ENCODE results near the gene NRG3.

The NRG3 gene

GRCh38 chr10:82092111-82092510 lies 217.1 kb downstream of the NRG3 start:
- no peak for DNase-seq (ENCODE audit: low read depth)
- Histone ChIP-seq H3K9me3 (ENCODE audit: control insufficient read depth, low read length) (no peaks in the 10 kb centered on the region), H3K27me3 (replicated peaks; ENCODE audit: control insufficient read depth, insufficient read depth, low read length) (no peaks in the 10 kb centered on the region), H3K36me3 (ENCODE audit: control insufficient read depth, insufficient read depth, low read length, severe bottlenecking) (no peaks in the 10 kb centered on the region), H3K4me3 (ENCODE audit: low read length) (no peak overlapping the region), H3K4me1 (ENCODE audit: control insufficient read depth, insufficient read depth, low read length) (no peaks in the 10 kb centered on the region), H3K9ac (ENCODE audit: low read length) (no peak overlapping the region)

- no peaks in the 10 kb centered on the region for H3K36me3 ChIP-seq (ENCODE audit: control insufficient read depth, insufficient read depth, low read length, severe bottlenecking)
- no peaks in the 10 kb centered on the region for H3K4me1 ChIP-seq (ENCODE audit: control insufficient read depth, insufficient read depth, low read length)
- H3K9ac ChIP-seq (ENCODE audit: low read length): no peak overlapping the region
- DNase-seq (ENCODE audit: low read depth): no peak
- H3K27me3 ChIP-seq (replicated peaks; ENCODE audit: control insufficient read depth, insufficient read depth, low read length): no peaks in the 10 kb centered on the region
- H3K9me3 ChIP-seq (ENCODE audit: control insufficient read depth, low read length): no peaks in the 10 kb centered on the region
- no peak overlapping the region for H3K4me3 ChIP-seq (ENCODE audit: low read length)
These were observed 249.7 kb downstream of the NRG3 start for GRCh38 chr10:82124713-82125112.

GRCh38 chr10:82128527-82128926 lies 253.5 kb downstream of the NRG3 start:
- no peaks in the 10 kb centered on the region for H3K27me3 ChIP-seq (replicated peaks; ENCODE audit: control insufficient read depth, insufficient read depth, low read length)
- H3K36me3 ChIP-seq (ENCODE audit: control insufficient read depth, insufficient read depth, low read length, severe bottlenecking): no peaks in the 10 kb centered on the region
- no peak for DNase-seq (ENCODE audit: low read depth)
- no peaks in the 10 kb centered on the region for H3K4me1 ChIP-seq (ENCODE audit: control insufficient read depth, insufficient read depth, low read length)
- peaks cover 3% of the 10 kb centered on the region for H3K9me3 ChIP-seq (ENCODE audit: control insufficient read depth, low read length)
- no peak overlapping the region for H3K9ac ChIP-seq (ENCODE audit: low read length)
- no peak overlapping the region for H3K4me3 ChIP-seq (ENCODE audit: low read length)

- no peaks in the 10 kb centered on the region for H3K27me3 ChIP-seq (replicated peaks; ENCODE audit: control insufficient read depth, insufficient read depth, low read length)
- no peak overlapping the region for H3K4me3 ChIP-seq (ENCODE audit: low read length)
- H3K4me1 ChIP-seq (ENCODE audit: control insufficient read depth, insufficient read depth, low read length): no peaks in the 10 kb centered on the region
- no peaks in the 10 kb centered on the region for H3K36me3 ChIP-seq (ENCODE audit: control insufficient read depth, insufficient read depth, low read length, severe bottlenecking)
- H3K9ac ChIP-seq (ENCODE audit: low read length): no peak overlapping the region
- peaks cover under 1% of the 10 kb centered on the region for H3K9me3 ChIP-seq (ENCODE audit: control insufficient read depth, low read length)
- no peak for DNase-seq (ENCODE audit: low read depth)
These were observed 261.1 kb downstream of the NRG3 start for GRCh38 chr10:82136103-82136502.

- no peak overlapping the region for H3K4me3 ChIP-seq (ENCODE audit: low read length)
- no peaks in the 10 kb centered on the region for H3K4me1 ChIP-seq (ENCODE audit: control insufficient read depth, insufficient read depth, low read length)
- H3K9me3 ChIP-seq (ENCODE audit: control insufficient read depth, low read length): no peaks in the 10 kb centered on the region
- no peak overlapping the region for H3K9ac ChIP-seq (ENCODE audit: low read length)
- no peak for DNase-seq (ENCODE audit: low read depth)
- no peaks in the 10 kb centered on the region for H3K27me3 ChIP-seq (replicated peaks; ENCODE audit: control insufficient read depth, insufficient read depth, low read length)
- H3K36me3 ChIP-seq (ENCODE audit: control insufficient read depth, insufficient read depth, low read length, severe bottlenecking): no peaks in the 10 kb centered on the region
These were observed 269.2 kb downstream of the NRG3 start for GRCh38 chr10:82144153-82144552.

- Histone ChIP-seq H3K9me3 (ENCODE audit: control insufficient read depth, low read length) (no peaks in the 10 kb centered on the region), H3K4me1 (ENCODE audit: control insufficient read depth, insufficient read depth, low read length) (peaks cover 6% of the 10 kb centered on the region), H3K9ac (ENCODE audit: low read length) (no peak overlapping the region), H3K27me3 (replicated peaks; ENCODE audit: control insufficient read depth, insufficient read depth, low read length) (no peaks in the 10 kb centered on the region), H3K36me3 (ENCODE audit: control insufficient read depth, insufficient read depth, low read length, severe bottlenecking) (no peaks in the 10 kb centered on the region), H3K4me3 (ENCODE audit: low read length) (no peak overlapping the region)
- no peak for DNase-seq (ENCODE audit: low read depth)
These were observed 273.8 kb downstream of the NRG3 start for GRCh38 chr10:82148764-82149163.

- no peaks in the 10 kb centered on the region for H3K9me3 ChIP-seq (ENCODE audit: control insufficient read depth, low read length)
- H3K36me3 ChIP-seq (ENCODE audit: control insufficient read depth, insufficient read depth, low read length, severe bottlenecking): no peaks in the 10 kb centered on the region
- no peak overlapping the region for H3K4me3 ChIP-seq (ENCODE audit: low read length)
- H3K4me1 ChIP-seq (ENCODE audit: control insufficient read depth, insufficient read depth, low read length): peaks cover 6% of the 10 kb centered on the region
- no peak for DNase-seq (ENCODE audit: low read depth)
- H3K9ac ChIP-seq (ENCODE audit: low read length): no peak overlapping the region
- H3K27me3 ChIP-seq (replicated peaks; ENCODE audit: control insufficient read depth, insufficient read depth, low read length): no peaks in the 10 kb centered on the region
These were observed 274.7 kb downstream of the NRG3 start for GRCh38 chr10:82149674-82150073.

GRCh38 chr10:82150123-82150900 lies 275.3 kb downstream of the NRG3 start:
- no peaks in the 10 kb centered on the region for H3K27me3 ChIP-seq (replicated peaks; ENCODE audit: control insufficient read depth, insufficient read depth, low read length)
- no peak overlapping the region for H3K9ac ChIP-seq (ENCODE audit: low read length)
- no peak for DNase-seq (ENCODE audit: low read depth)
- H3K4me1 ChIP-seq (ENCODE audit: control insufficient read depth, insufficient read depth, low read length): peaks cover 6% of the 10 kb centered on the region
- no peaks in the 10 kb centered on the region for H3K36me3 ChIP-seq (ENCODE audit: control insufficient read depth, insufficient read depth, low read length, severe bottlenecking)
- H3K4me3 ChIP-seq (ENCODE audit: low read length): no peak overlapping the region
- H3K9me3 ChIP-seq (ENCODE audit: control insufficient read depth, low read length): no peaks in the 10 kb centered on the region

- no peak overlapping the region for H3K4me3 ChIP-seq (ENCODE audit: low read length)
These were observed 285.3 kb downstream of the NRG3 start for GRCh38 chr10:82160307-82160706.

GRCh38 chr10:82161264-82161663 lies 286.3 kb downstream of the NRG3 start:
- no peaks in the 10 kb centered on the region for H3K36me3 ChIP-seq (ENCODE audit: control insufficient read depth, insufficient read depth, low read length, severe bottlenecking)
- H3K27me3 ChIP-seq (replicated peaks; ENCODE audit: control insufficient read depth, insufficient read depth, low read length): no peaks in the 10 kb centered on the region
- no peaks in the 10 kb centered on the region for H3K9me3 ChIP-seq (ENCODE audit: control insufficient read depth, low read length)
- DNase-seq (ENCODE audit: low read depth): no peak
- no peak overlapping the region for H3K9ac ChIP-seq (ENCODE audit: low read length)
- H3K4me1 ChIP-seq (ENCODE audit: control insufficient read depth, insufficient read depth, low read length): no peaks in the 10 kb centered on the region
- H3K4me3 ChIP-seq (ENCODE audit: low read length): no peak overlapping the region

More at GRCh38 chr10:82160307-82160706, 285.3 kb downstream of the NRG3 start:
- no peaks in the 10 kb centered on the region for H3K9me3 ChIP-seq (ENCODE audit: control insufficient read depth, low read length)
- no peaks in the 10 kb centered on the region for H3K36me3 ChIP-seq (ENCODE audit: control insufficient read depth, insufficient read depth, low read length, severe bottlenecking)
- no peaks in the 10 kb centered on the region for H3K27me3 ChIP-seq (replicated peaks; ENCODE audit: control insufficient read depth, insufficient read depth, low read length)
- no peak for DNase-seq (ENCODE audit: low read depth)
- H3K4me1 ChIP-seq (ENCODE audit: control insufficient read depth, insufficient read depth, low read length): no peaks in the 10 kb centered on the region
- no peak overlapping the region for H3K9ac ChIP-seq (ENCODE audit: low read length)

- H3K4me1 ChIP-seq (ENCODE audit: control insufficient read depth, insufficient read depth, low read length): no peaks in the 10 kb centered on the region
- no peaks in the 10 kb centered on the region for H3K27me3 ChIP-seq (replicated peaks; ENCODE audit: control insufficient read depth, insufficient read depth, low read length)
- no peaks in the 10 kb centered on the region for H3K36me3 ChIP-seq (ENCODE audit: control insufficient read depth, insufficient read depth, low read length, severe bottlenecking)
- no peaks in the 10 kb centered on the region for H3K9me3 ChIP-seq (ENCODE audit: control insufficient read depth, low read length)
- H3K9ac ChIP-seq (ENCODE audit: low read length): no peak overlapping the region
- DNase-seq (ENCODE audit: low read depth): no peak
- no peak overlapping the region for H3K4me3 ChIP-seq (ENCODE audit: low read length)
These were observed 287.7 kb downstream of the NRG3 start for GRCh38 chr10:82162549-82163195.
